22Rv1 (cell line): Measurements from ENCODE around the gene MTFR2.

ENCODE experiments used
- ZFX ChIP-seq: fragments of 450-650 bp; IDR thresholded peaks from 2 replicates; pipeline ENCODE4 v1.6.1; 2017; ENCODE audit warnings: antibody characterized with exemption, borderline replicate concordance
- TF ChIP-seq, protein P1 (sequence below): fragments of 450-650 bp; IDR thresholded peaks from 2 replicates; pipeline ENCODE4 v1.5.1; 2017; ENCODE audit warnings: mild to moderate bottlenecking

DNA sequence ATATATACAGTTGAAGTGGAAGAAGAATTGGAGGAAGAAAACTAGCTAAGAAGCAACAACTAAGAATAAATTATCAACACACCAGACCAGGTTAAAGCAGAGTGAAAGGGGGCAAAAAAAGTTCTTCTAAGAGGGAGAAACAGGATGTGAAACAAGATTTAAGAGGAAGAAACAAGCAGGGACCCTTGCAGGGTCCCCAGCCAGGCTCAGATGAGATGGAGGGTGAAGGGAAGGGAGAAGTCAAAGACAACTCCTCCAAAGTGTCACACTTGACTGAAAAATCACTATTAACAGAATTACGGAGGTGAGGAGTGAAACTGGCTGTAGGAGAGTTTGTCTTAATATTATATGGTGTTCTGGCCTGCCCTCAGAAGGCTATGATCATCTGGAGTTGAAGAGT is 65.4 kb downstream of the MTFR2 start:
- TF ChIP-seq, protein P1, sequence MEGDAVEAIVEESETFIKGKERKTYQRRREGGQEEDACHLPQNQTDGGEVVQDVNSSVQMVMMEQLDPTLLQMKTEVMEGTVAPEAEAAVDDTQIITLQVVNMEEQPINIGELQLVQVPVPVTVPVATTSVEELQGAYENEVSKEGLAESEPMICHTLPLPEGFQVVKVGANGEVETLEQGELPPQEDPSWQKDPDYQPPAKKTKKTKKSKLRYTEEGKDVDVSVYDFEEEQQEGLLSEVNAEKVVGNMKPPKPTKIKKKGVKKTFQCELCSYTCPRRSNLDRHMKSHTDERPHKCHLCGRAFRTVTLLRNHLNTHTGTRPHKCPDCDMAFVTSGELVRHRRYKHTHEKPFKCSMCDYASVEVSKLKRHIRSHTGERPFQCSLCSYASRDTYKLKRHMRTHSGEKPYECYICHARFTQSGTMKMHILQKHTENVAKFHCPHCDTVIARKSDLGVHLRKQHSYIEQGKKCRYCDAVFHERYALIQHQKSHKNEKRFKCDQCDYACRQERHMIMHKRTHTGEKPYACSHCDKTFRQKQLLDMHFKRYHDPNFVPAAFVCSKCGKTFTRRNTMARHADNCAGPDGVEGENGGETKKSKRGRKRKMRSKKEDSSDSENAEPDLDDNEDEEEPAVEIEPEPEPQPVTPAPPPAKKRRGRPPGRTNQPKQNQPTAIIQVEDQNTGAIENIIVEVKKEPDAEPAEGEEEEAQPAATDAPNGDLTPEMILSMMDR: no peak
- no peak for TF ChIP-seq ZFX
